Activated CD4-positive, alpha-beta T cell treated with anti-CD3 and anti-CD28 coated beads for 48 hours (primary cell): ENCODE results near the gene TFCP2L1.

ENCODE experiments used
- DNase-seq: peaks from one replicate; pipeline ENCODE4 v3.0.0-alpha.2; 2020

Gene TFCP2L1

GRCh38 chr2:121191191-121192170, 93.5 kb downstream of the TFCP2L1 start:
- DNase-seq: no peak

DNA sequence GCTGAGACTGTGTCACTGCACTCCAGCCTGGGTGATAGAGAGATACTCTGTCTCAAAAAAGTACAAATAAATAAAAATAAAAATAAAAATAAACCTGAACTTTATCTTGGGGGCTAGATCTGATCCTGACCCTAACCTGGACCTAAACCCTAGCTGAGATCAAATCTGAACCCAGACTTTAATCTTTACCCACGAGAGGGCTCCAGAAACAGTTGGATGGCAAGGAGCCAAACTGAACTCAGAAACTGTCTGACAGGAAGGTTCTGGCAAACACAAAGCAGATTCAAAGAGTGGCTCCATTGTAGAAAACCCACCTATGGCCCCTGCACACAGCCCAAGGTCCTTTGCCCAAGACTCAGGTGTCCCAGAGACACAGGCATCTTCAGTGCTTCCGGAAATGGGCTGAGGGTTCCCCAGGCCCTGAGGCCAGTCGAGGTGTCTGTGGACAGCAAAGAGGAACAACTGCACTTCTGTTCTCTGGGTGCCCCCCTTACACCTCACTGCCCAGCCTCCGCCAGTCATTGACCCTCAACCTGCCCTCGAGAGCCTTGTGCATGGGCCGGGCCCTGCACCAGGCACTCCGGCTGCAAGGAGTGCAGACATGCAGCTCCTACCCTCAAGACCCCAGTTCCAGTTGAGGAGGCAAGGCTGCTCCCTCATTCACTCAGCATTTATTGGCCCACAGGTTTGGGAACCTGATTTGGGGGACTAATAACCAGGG, 95.2 kb downstream of the TFCP2L1 start:
- DNase-seq: no peak

DNA sequence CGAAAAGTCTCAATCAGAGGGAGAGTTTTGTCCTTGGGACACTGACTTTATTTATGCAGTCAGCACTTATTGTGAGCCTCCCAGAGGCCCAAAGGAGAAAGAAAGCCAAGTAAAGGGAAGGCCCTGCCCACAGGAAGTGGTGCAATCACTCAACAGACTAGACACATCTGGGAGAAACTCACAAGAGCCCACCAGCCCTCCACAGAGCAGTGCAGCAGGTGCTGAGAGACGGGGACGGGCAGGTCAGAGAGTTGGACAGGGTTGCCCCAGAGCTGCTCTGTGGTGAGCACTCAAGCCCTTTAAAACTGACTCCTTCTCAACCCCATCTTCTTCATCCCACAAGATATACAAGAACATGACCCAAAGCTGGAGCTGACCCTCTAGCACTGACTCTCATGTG, 96.0 kb downstream of the TFCP2L1 start:
- no peak for DNase-seq

DNA sequence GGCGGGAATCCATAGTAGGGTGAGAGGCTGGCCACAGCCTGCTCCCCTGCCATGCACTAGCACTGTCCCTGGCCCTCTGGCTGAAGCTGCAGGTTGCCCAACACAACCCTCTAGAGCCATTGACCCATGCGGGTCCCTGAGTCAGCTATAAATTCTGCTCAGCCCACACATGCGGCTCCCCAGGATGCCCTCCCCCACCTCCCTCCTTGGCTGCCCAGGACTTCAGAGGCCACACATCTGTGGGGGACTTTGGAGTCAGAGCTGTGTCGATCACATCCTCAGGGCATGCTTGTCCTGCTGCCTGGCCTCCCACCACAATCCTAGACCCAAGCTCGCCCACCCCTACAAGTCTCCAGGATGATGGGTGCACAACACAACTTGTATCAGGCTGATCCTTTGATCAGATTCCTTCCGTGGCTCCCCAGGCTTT, 97.0 kb downstream of the TFCP2L1 start:
- no peak for DNase-seq

GRCh38 chr2:121187351-121187981, 97.5 kb downstream of the TFCP2L1 start:
- DNase-seq: no peak

- DNase-seq: no peak
Observed at GRCh38 chr2:121186261-121186660, 98.7 kb downstream of the TFCP2L1 start.

GRCh38 chr2:121185571-121186074, 99.4 kb downstream of the TFCP2L1 start:
- DNase-seq: no peak

DNA sequence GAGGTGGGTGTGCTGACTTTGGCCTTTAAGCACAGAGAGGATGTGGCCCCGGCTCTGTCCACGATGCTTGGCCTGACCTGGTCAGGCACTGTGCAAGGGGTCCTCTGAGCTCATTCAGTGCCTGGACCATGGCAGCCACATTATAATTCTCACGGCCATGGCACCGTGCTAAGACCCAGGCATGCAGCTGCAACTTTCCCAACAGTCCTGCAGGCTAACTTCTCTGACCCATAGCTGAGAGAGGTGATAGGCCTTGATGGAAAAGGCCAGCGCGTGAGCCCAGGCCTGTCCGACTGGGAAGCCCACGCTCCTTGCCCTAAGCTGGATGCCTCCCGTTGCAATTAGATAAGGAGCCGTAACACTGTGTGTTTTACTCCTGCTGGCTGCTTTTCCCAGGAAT, 99.9 kb downstream of the TFCP2L1 start:
- DNase-seq: no peak

GRCh38 chr2:121184248-121184862, 100.6 kb downstream of the TFCP2L1 start:
- no peak for DNase-seq

DNA sequence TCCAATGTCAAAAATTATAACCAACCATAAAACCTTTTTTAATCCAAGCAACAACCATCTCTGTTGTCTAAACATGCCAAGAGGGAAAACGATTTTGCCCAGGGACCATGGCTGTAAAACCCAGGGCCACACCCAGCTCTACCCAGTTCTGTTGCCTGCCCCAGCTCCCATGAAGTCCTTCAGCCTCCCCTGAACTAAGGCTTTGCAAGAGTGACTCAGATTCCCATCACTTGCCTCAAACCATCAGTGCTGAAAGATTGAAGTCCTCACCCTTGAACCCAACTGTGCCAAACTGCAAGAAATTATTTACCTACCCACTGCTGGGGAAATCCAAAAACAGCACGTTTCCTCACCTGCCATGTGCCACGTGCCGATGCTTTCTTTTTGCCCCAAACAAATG, 102.5 kb downstream of the TFCP2L1 start:
- no peak for DNase-seq

- no peak for DNase-seq
Observed at GRCh38 chr2:121179467-121179866, 105.5 kb downstream of the TFCP2L1 start.

DNA sequence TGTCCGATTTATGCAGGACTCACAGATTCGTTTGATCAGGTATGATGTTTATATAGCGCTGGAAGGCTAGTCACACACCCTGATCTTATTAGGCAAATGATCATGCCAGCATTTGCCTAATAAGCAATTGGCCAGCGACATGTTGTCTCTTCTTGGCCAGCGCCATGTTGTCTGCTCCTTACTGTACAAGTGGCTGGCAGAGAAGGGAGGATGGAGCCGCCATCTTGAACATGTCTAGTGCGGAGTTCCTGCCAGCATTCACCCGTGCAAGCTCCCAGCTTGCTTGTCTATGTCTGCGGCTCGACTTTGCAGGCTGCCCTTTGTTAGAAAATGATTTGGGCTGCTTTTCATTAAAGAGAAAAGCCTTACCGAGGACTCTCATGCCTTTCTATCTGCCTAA, 106.3 kb downstream of the TFCP2L1 start:
- DNase-seq: no peak

GRCh38 chr2:121177896-121178295, 107.1 kb downstream of the TFCP2L1 start:
- DNase-seq: no peak

DNA sequence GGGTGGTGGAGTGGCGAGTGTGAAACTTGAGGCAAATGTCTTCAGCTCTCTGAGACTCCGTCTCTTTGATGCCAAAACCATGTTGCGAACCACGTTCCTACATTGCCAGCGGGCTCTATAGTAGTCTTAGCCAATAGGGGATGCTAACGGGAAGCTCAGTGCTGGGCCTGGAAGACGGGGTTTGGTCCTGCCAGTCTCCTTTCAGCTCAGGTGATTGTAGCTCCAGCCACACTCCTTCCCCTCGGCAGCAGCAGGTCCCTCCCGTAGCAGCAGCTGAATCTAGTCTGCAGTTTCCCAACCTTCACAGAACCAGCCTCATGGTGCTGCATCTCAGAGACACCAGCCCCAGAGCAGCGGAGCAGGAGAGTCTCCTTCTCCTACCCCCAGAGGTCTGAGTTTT, 109.7 kb downstream of the TFCP2L1 start:
- DNase-seq: no peak

DNA sequence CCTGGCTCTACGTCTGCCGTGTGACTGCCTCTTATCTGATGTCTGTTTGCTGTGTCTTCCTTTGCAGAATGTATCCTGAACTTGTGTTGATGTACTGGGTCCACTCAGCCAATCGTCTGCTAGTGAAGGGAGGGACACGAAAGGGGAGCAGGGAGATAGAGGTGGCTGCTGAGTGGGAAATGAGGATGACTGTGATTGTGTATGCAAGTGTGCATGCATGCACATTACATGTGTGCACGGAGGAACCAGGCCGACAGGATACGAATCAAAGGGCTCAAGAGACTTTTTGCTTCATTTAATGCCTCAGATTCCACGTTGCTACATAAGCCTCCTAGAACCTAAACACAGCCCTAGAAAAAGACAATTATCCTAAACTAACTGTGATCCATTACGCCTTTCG, 111.2 kb downstream of the TFCP2L1 start:
- DNase-seq: no peak

DNA sequence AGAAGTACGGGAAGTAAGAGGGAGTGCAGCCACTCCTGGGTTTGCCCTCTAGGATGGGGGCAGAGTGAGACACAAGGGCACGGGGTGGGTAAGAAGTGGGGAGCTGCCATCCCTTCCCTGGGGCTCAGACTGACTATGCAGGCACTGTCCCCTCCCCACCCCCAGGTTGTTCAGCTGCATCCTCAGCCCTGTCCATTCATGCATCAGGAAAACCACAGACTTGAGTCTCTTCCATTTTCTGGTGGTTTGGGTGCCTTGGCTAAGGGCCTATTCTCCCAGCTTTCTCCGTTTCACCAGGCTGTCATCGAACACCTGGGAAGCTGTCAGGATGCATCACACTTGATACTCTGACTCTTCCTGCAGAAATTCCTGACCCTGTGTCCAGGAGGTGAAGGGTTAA, 111.9 kb downstream of the TFCP2L1 start:
- DNase-seq: no peak

DNA sequence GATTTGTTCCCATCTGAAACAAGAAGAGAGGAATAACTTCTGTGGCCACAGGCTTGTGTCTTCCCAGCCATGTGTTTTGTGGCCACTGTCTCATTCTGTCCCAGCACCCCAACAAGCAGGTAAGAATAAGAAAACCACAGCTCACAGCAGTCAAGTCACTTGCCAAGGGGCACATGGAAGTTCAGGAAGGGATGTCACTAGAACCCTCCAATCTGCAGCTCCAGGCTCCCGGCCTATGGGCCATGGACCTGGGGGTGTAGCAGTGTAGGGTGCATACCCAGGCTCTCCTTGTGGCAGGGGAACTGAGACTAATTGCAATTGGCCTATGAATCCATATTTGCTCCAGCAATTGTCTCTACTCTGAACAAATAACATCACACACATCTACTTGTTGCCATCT, 112.5 kb downstream of the TFCP2L1 start:
- DNase-seq: no peak

GRCh38 chr2:121171625-121172119, 113.3 kb downstream of the TFCP2L1 start:
- peak; percentile 41 for DNase-seq

GRCh38 chr2:121170577-121170976, 114.4 kb downstream of the TFCP2L1 start:
- no peak for DNase-seq

- DNase-seq: no peak
Observed at GRCh38 chr2:121167411-121167810, 117.6 kb downstream of the TFCP2L1 start.
